ENCODE results near the gene NXPE4. TPM values are rescaled to one million over a fixed set of nuclear protein-coding genes. Genes with fewer than 3 reads are reported as not detected.
"Not testable (repeated sequence)": the region's sequence is repeated elsewhere in the genome, so short reads cannot be mapped to it uniquely, and the experiment has no call there.

NXPE4 gene
- total RNA-seq, 1 experiment from 2014 or later: 0.11 TPM

GRCh38 chr11:114606003-114606801 is 10.6 kb upstream of the NXPE4 start (continued):
- TF ChIP-seq JUN (CRISPR knock-in tag; IDR thresholded peaks at IDR 0.05): no peak
- no peak for TF ChIP-seq NFATC4 (CRISPR knock-in tag; IDR thresholded peaks at IDR 0.05)
- no peak for TF ChIP-seq ZNF512 (CRISPR knock-in tag; IDR thresholded peaks at IDR 0.05; ENCODE audit: borderline replicate concordance)
- TF ChIP-seq MXD4 (CRISPR knock-in tag; IDR thresholded peaks at IDR 0.05; ENCODE audit: borderline replicate concordance): no peak
- TF ChIP-seq, protein P1, sequence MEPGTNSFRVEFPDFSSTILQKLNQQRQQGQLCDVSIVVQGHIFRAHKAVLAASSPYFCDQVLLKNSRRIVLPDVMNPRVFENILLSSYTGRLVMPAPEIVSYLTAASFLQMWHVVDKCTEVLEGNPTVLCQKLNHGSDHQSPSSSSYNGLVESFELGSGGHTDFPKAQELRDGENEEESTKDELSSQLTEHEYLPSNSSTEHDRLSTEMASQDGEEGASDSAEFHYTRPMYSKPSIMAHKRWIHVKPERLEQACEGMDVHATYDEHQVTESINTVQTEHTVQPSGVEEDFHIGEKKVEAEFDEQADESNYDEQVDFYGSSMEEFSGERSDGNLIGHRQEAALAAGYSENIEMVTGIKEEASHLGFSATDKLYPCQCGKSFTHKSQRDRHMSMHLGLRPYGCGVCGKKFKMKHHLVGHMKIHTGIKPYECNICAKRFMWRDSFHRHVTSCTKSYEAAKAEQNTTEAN (CRISPR knock-in tag; IDR thresholded peaks at IDR 0.05): no peak

DNA sequence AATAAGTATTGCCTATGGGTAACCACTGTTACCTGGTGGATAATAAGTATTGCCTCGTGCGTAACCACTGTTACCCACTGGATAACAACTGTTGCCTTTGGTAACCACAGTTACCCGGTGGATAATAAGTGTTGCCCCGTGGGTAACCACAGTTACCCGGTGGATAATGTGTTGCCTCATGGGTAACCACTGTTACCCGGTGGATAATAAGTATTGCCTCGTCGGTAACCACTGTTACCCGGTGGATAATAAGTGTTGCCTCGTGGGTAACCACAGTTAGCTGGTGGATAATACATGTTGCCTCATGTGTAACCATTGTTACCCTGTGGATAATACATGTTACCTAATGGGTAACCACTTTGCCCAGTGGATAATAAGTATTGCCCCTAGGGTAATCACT is 9.8 kb upstream of the NXPE4 start:
- H3K36me3 Mint-ChIP-seq: peaks cover 18% of the 10 kb centered on the region
- ATAC-seq: no peak
- H3K27ac Mint-ChIP-seq: no peak overlapping the region
- H3K9me3 Mint-ChIP-seq: peaks cover 69% of the 10 kb centered on the region
- TF ChIP-seq ATF1 (CRISPR knock-in tag; IDR thresholded peaks at IDR 0.05): no peak
- no peak for TF ChIP-seq ZNF671 (CRISPR knock-in tag; IDR thresholded peaks at IDR 0.05)
- TF ChIP-seq, protein P2, sequence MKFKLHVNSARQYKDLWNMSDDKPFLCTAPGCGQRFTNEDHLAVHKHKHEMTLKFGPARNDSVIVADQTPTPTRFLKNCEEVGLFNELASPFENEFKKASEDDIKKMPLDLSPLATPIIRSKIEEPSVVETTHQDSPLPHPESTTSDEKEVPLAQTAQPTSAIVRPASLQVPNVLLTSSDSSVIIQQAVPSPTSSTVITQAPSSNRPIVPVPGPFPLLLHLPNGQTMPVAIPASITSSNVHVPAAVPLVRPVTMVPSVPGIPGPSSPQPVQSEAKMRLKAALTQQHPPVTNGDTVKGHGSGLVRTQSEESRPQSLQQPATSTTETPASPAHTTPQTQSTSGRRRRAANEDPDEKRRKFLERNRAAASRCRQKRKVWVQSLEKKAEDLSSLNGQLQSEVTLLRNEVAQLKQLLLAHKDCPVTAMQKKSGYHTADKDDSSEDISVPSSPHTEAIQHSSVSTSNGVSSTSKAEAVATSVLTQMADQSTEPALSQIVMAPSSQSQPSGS (CRISPR knock-in tag; IDR thresholded peaks at IDR 0.05; ENCODE audit: borderline replicate concordance, low read depth): no peak
- TF ChIP-seq SMAD4 (CRISPR knock-in tag; IDR thresholded peaks at IDR 0.05): no peak
- no peaks in the 10 kb centered on the region for H3K4me1 Mint-ChIP-seq
- CTCF ChIA-PET: no interaction called here
- POLR2A ChIA-PET: no interaction called here
- DNase-seq (ENCODE audit: low spot score): no peak
- H3K4me3 Mint-ChIP-seq: no peak overlapping the region
- no peaks in the 10 kb centered on the region for H3K27me3 Mint-ChIP-seq (ENCODE audit: low read depth)

- peaks cover 16% of the 10 kb centered on the region for H3K36me3 Mint-ChIP-seq
- no peaks in the 10 kb centered on the region for H3K27me3 Mint-ChIP-seq (ENCODE audit: low read depth)
- H3K4me3 Mint-ChIP-seq: no peak overlapping the region
- H3K9me3 Mint-ChIP-seq: peaks cover 64% of the 10 kb centered on the region
- no peaks in the 10 kb centered on the region for H3K4me1 Mint-ChIP-seq
- ATAC-seq (no peak), DNase-seq (ENCODE audit: low spot score) (no peak)
- TF ChIP-seq, protein P2 (CRISPR knock-in tag; IDR thresholded peaks at IDR 0.05; ENCODE audit: borderline replicate concordance, low read depth): no peak
- TF ChIP-seq ZNF396 (CRISPR knock-in tag; IDR thresholded peaks at IDR 0.05; ENCODE audit: borderline replicate concordance) (no peak), ESRRA (CRISPR knock-in tag; IDR thresholded peaks at IDR 0.05; ENCODE audit: borderline replicate concordance) (no peak)
- no peak overlapping the region for H3K27ac Mint-ChIP-seq
- POLR2A ChIA-PET: no interaction called here
- CTCF ChIA-PET: no interaction called here
Measured at GRCh38 chr11:114604886-114605285, 9.3 kb upstream of the NXPE4 start.

DNA sequence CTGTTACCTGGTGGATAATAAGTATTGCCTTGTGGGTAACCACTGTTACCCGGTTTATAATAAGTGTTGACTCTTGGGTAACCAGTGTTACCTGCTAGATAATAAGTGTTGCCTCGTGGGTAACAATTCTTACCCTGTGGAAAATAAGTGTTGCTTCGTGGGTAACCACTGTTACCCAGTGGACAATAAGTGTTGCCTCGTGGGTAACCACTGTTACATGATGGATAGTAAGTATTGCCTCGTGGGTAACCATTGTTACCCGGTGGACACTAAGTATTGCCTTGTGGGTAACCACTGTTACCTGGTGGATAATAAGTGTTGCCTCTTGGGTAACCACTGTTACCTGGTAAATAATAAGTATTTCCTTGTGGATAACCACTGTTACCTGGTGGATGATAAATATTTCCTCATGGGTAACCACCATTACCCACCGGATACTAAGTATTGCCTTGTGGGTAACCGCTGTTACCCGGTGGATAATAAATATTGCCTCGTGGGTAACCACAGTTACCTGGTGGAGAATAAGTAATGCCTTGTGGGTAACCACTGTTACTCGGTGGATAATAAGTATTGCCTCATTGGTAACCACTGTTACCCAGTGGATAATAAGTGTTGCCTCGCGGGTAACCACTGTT is 8.7 kb upstream of the NXPE4 start:
- POLR2A ChIA-PET: no interaction called here
- Mint-ChIP-seq H3K36me3 (peaks cover 14% of the 10 kb centered on the region), H3K27ac (no peak overlapping the region), H3K27me3 (ENCODE audit: low read depth) (no peaks in the 10 kb centered on the region), H3K9me3 (peaks cover 60% of the 10 kb centered on the region), H3K4me3 (no peak overlapping the region), H3K4me1 (no peaks in the 10 kb centered on the region)
- TF ChIP-seq NR1H2 (CRISPR knock-in tag; IDR thresholded peaks at IDR 0.05) (no peak), PRRX2 (CRISPR knock-in tag; IDR thresholded peaks at IDR 0.05) (no peak), NR3C1 (CRISPR knock-in tag; conservative IDR thresholded peaks at IDR 0.05; ENCODE audit: low read depth) (no peak), HMGA2 (CRISPR knock-in tag; IDR thresholded peaks at IDR 0.05) (no peak)
- TF ChIP-seq, protein P3, sequence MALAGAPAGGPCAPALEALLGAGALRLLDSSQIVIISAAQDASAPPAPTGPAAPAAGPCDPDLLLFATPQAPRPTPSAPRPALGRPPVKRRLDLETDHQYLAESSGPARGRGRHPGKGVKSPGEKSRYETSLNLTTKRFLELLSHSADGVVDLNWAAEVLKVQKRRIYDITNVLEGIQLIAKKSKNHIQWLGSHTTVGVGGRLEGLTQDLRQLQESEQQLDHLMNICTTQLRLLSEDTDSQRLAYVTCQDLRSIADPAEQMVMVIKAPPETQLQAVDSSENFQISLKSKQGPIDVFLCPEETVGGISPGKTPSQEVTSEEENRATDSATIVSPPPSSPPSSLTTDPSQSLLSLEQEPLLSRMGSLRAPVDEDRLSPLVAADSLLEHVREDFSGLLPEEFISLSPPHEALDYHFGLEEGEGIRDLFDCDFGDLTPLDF (CRISPR knock-in tag; IDR thresholded peaks at IDR 0.05): no peak
- DNase-seq (ENCODE audit: low spot score) (no peak), ATAC-seq (no peak)
- CTCF ChIA-PET: no interaction called here

- H3K27me3 Mint-ChIP-seq (ENCODE audit: low read depth); CTCF ChIA-PET; H3K4me1 Mint-ChIP-seq; H3K4me3 Mint-ChIP-seq; H3K27ac Mint-ChIP-seq; DNase-seq (ENCODE audit: low spot score); POLR2A ChIA-PET; ATAC-seq: not testable (repeated sequence)
- H3K36me3 Mint-ChIP-seq: peaks cover 12% of the 10 kb centered on the region
- peaks cover 54% of the 10 kb centered on the region for H3K9me3 Mint-ChIP-seq
Measured at GRCh38 chr11:114603151-114603550, 7.6 kb upstream of the NXPE4 start.
